Epidermal melanocyte (primary cell): ENCODE results near the gene DNMT3B.
"Not testable (repeated sequence)": the region's sequence is repeated elsewhere in the genome, so short reads cannot be mapped to it uniquely, and the experiment has no call there.

ENCODE experiments used
- DNase-seq: peaks from one replicate; pipeline ENCODE4 v3.0.0; 2011; ENCODE audit warnings: low spot score; ENCODE audit not compliant: insufficient read length

The DNMT3B gene

GRCh38 chr20:32762754-32763201 lies 593 bp downstream of the DNMT3B start:
- no peak for DNase-seq

- DNase-seq: no peak
Measured at GRCh38 chr20:32763202-32764004, 1.2 kb downstream of the DNMT3B start.

GRCh38 chr20:32764005-32764960 lies 2.1 kb downstream of the DNMT3B start:
- no peak for DNase-seq

- not testable (repeated sequence) for DNase-seq
Measured at GRCh38 chr20:32765230-32765875, 3.2 kb downstream of the DNMT3B start.

GRCh38 chr20:32767418-32768198 lies 5.4 kb downstream of the DNMT3B start:
- DNase-seq: no peak

GRCh38 chr20:32772046-32772445 lies 9.9 kb downstream of the DNMT3B start:
- DNase-seq: no peak

- DNase-seq: no peak
Measured at GRCh38 chr20:32773223-32773622, 11.0 kb downstream of the DNMT3B start.

- no peak for DNase-seq
Measured at GRCh38 chr20:32773855-32774254, 11.7 kb downstream of the DNMT3B start.

GRCh38 chr20:32775336-32775991 lies 13.3 kb downstream of the DNMT3B start:
- DNase-seq: no peak

GRCh38 chr20:32777177-32777956 lies 15.2 kb downstream of the DNMT3B start:
- DNase-seq: no peak

GRCh38 chr20:32779500-32780211 lies 17.5 kb downstream of the DNMT3B start:
- DNase-seq: no peak

GRCh38 chr20:32780278-32780677 lies 18.1 kb downstream of the DNMT3B start:
- no peak for DNase-seq

GRCh38 chr20:32780749-32781655 lies 18.8 kb downstream of the DNMT3B start:
- no peak for DNase-seq

GRCh38 chr20:32784369-32785080 lies 22.3 kb downstream of the DNMT3B start:
- DNase-seq: no peak

GRCh38 chr20:32786059-32786760 lies 24.0 kb downstream of the DNMT3B start:
- DNase-seq: no peak

- no peak for DNase-seq
Measured at GRCh38 chr20:32787168-32787567, 25.0 kb downstream of the DNMT3B start.
